Activated CD8-positive, alpha-beta memory T cell treated with anti-CD3 and anti-CD28 coated beads for 36 hours (primary cell): ENCODE data around the gene ATRX. TPM values are rescaled to one million over a fixed set of nuclear protein-coding genes. Genes with fewer than 3 reads are reported as not detected.
"Not testable (repeated sequence)": the region's sequence is repeated elsewhere in the genome, so short reads cannot be mapped to it uniquely, and the experiment has no call there.

Experiments
- CTCF ChIA-PET: fragments of 350-600 bp; sonication (Branson Sonifier 250); formaldehyde crosslinking; loops from one replicate; lab custom pipeline; 2021; ENCODE audit warnings: antibody characterized with exemption; lab: Charles Lee
- POLR2A ChIA-PET: fragments of 350-600 bp; sonication (Branson Sonifier 250); formaldehyde crosslinking; loops from one replicate; lab custom pipeline; 2021; ENCODE audit warnings: antibody characterized with exemption; lab: Charles Lee
- total RNA-seq, 2 experiments: library from RNA; stranded (reverse); gene quantifications; one replicate each; pipeline ENCODE4 v1.2.3, GENCODE V29; 2021

ATRX gene
- total RNA-seq, 2 experiments from 2014 or later: 52.3 to 60.8 TPM

DNA sequence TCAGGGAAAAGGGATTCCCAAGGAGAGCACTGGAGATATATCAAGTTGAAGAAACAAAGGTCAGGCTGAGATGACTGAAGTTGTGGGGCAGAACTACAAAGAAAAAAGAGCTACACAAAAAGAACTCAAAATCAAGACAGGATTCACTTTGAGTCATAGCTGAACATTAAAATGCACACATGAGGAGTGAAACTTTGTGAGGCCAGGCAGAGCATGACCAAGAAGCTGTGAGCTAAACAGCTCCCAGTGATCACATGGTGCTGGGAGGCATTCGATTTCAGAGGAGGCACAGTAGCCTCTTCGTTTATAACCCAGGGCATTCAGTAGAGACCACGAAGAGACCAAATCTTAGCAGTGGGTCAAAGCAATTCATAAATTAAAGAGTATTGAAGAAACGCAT is 145.3 kb downstream of the ATRX start:
- ChIA-PET POLR2A (no interaction called here), CTCF (interaction anchor here (0.6 kb wide), 1 partner anchor 60 kb away, joined by 4 read pairs; no protein-coding TSS in a partner anchor)

DNA sequence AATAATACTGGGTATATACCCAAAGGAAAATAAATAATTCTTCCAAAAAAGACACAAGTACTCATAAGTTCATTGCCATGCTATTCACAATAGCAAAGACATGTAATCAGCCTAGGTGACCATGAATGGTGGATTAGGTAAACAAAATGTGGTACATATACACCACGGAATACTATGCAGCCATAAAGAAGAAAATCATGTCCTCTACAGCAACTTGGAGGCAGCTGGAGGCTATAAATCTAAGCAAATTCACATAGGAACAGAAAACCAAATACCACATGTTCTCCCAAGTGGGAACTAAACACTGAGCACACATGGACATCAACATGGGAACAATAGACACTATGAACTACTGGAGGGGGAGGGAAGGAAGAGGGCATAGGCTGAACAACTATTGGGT is 146.2 kb downstream of the ATRX start:
- CTCF ChIA-PET: no interaction called here

DNA sequence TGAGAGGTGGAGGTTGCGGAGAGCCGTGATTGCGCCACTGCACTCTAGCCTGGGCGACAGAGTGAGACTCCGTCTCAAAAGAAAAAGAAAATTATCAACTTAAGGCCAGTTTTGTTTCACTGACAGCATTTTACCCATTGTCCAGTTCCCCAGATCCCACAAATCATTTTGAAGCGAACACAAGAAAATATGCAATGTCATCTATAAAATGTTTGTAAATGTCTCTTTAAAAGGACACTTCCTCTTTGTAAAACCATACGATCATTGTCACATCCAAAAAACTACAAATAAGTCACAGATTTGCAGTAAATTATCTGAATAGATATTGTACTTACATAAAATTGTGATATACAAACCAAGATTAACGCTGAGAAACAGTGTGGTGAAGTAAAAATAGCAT is 147.6 kb downstream of the ATRX start:
- ChIA-PET POLR2A (no interaction called here), CTCF (no interaction called here)

More for the DNA sequence above, 146.2 kb downstream of the ATRX start:
- POLR2A ChIA-PET: no interaction called here

DNA sequence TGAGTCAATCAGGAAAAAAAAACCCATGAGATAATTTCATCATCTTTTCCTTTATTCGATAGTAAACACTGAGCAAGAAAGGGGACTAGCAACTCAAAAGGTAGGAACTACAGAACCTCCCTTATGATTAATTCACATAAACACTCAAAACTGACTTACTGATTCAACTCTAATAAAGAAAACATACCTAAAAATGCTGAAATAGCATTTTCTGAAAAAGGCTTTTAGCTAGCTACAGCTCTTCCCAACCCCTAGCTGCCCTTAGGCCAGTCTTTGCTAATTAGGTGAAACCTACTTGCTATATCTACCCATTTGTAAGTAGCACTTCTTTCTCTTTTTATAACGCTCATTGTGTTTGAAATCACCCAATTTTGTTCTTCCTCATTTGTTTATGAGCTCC is 150.6 kb downstream of the ATRX start:
- ChIA-PET CTCF (no interaction called here), POLR2A (no interaction called here)

DNA sequence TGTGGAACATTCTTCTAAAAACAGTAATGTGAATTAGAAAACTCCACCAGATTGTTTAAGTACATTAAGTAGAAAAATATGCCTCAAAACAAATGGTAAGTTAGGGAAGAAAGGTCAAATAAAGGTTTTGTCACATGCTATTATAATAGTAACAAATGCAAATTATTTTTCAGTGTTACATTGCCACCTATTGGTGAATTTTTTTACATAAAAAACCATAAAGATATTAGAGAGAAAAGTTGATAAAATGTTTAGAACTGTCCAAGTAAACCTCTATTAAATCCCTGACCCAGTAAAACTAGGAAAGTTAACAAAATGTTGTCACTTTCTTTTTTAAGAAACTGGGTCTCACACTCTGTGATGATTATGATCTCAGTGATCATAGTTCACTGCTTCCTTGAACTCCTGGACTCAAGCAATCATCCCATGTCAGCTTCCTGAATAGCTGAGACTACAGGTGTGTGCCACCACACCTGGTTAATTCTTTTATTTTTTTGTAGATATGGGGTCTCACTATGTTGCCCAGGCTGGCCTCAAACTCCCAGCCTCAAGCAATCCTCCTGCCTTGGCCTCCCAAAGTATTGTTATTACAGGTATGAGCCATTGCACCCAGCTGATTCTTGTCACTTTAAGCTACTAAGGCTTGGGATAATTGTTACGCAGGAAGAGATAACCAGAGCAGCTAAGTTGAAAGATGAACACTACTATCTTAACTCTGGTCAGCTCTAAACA is 157.6 kb downstream of the ATRX start:
- ChIA-PET POLR2A (no interaction called here), CTCF (no interaction called here)

DNA sequence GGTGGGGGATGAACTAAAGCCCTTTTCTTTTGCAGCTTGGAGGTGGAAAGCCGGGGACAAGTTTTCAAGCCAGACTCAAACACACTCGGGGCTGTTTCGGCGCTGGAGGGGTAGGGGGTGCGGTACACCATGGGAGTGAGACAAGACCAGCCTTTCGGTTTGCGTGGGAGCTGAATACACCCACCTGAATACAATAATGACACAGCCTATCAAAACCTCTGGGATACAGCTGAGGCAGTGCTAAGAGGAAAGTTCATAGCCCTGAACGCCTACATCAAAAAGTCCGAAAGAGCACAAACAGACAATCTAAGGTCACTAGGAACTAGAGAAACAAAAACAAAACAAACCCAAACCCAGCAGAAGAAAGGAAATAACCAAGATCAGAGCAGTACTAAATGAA is 163.3 kb downstream of the ATRX start:
- ChIA-PET POLR2A (interaction anchor here (0.6 kb wide), 1 partner anchor 413 kb away, joined by 3 read pairs; no protein-coding TSS in a partner anchor), CTCF (no interaction called here)

DNA sequence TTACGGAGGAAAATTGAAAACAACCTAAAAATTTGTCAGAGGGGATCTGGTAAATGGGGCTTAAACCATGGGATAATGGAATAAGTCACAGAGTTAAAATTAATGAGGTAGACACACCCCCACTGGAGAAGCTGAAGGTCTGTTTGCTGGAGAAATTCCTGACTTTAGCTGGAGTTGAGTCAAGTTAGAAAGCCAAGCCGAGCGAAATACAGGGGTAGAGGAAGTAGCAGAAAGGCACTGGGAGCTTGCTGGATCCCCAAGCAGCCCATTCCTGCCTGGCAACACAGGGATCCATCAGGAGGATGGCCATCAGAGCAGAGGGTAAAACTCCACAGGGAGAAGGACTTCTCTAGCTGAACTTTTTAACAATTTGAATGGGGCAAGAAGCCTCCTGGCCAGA is 163.8 kb downstream of the ATRX start:
- POLR2A ChIA-PET: interaction anchor here (0.6 kb wide), 1 partner anchor 414 kb away, joined by 3 read pairs; no protein-coding TSS in a partner anchor
- CTCF ChIA-PET: interaction anchor here (0.5 kb wide), 1 partner anchor 57 kb away, joined by 4 read pairs; no protein-coding TSS in a partner anchor

DNA sequence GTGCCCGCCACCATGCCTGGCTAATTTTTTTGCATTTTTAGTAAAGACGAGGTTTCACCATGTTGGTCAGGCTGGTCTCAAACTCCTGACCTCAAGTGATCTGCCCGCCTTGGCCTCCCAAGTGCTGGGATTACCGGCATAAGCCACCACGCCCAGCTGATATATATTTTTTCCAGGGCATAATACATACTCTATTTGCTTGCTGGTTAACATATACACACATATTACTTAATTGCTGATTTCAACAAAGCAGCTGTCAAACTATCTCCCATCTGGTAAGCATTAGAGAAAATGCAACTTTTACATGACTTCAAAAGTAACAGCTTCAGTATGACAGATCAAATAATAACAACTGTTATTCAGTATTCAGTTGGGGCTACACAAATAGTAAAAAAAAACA is 164.6 kb downstream of the ATRX start:
- POLR2A ChIA-PET: not testable (repeated sequence)
- CTCF ChIA-PET: interaction anchor here (0.5 kb wide), 1 partner anchor 56 kb away, joined by 4 read pairs; no protein-coding TSS in a partner anchor

DNA sequence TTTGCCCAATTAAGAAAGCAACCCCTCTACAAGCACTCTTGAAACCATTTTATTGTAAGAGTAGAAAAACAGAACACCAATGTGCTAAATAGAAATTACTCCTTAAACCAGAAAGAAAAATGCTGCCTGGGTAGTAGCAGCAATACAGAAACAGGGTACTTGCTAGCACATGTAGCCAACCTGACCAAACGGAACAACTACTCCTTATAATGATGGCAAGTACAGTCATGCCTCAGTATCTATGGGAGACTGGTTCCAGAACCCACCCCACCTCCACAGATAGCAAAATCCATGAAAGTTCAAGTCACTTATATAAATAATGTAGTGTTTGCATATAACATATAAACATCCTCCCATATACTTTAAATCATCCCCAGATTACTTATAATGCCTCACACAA is 168.8 kb downstream of the ATRX start:
- ChIA-PET CTCF (no interaction called here), POLR2A (no interaction called here)

DNA sequence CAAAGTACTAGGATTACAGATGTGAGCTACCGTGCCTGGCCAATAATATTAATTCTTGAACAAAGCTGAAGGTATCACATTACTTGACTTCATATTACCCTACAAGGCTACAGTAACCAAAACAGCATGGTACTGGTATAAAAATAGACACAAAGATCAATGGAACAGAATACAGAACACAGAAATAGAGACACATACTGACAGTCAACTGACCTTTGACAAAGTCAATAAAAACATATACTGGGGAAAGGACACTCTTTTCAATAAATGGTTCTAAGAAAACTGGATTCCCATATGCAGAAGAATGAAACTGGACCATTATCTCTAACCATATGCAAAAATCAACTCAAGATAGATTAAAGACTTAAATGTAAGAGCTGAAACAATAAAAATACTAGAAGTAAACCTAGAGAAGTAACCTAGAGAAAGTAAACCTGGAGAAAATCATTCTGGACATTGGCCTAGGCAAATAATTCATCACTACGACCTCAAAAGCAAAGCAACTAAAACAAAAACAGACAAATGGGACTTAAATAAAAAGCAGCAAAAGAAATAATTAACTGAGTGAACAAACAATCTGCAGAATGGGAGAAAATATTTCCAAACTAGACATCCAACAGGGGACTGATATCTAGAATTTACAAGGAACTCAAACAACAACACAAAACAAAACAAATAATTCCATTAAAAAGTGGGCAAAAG is 182.2 kb downstream of the ATRX start:
- ChIA-PET CTCF (no interaction called here), POLR2A (no interaction called here)

DNA sequence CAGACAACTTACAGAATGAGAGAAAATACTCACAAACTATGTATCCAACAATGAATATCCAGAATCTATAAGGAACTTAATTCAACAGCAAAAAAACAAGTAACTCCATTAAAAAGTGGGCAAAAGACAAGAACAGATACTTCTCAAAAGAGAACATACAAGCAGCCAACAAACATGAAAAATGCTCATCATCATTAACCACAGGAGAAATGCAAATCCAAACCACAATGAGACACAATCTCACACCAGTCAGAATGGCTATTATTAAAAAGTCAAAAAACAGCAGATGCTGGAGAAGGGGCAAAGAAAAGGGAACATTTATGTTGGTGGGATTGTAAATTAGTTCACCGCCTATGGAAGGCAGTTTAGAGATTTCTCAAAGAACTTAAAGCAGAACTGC is 188.5 kb downstream of the ATRX start:
- POLR2A ChIA-PET: no interaction called here
- CTCF ChIA-PET: no interaction called here

DNA sequence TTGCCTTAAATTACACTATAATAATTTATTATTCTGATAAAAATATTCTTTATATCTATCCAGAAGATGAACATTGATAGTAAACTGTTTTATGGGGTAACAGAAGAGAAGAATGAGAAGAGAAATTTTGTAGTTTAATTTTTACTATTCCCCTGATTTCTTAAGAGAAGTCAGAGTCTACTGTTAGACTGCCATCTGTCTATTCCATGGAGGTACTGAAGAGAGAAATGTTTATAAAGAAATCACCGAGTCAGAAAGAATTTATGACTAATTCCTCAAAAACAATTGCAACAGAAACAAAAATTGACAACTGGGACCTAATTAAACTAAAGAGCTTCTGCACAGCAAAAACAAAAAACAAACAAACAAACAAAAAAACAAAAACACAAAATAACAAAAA is 188.9 kb downstream of the ATRX start:
- POLR2A ChIA-PET: no interaction called here

DNA sequence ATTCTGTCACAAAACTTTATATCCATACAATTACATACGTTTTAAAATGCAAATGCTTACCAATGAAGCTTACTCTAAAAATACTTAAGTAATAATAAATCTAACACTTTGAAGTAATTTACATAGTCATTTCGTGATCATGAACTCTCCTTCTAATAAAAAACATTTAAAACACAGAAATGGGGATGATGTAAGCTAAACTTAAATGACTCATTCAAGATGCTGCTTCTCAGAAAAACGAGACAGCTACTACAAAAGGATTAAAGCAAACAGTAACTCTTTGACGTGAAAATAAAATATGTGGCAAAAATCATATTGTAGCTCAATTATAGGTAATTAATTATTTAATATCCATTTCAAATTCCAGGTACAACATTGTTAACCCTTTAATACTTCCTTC is 190.2 kb downstream of the ATRX start:
- ChIA-PET POLR2A (no interaction called here), CTCF (no interaction called here)

More for the DNA sequence above, 188.9 kb downstream of the ATRX start:
- CTCF ChIA-PET: no interaction called here

DNA sequence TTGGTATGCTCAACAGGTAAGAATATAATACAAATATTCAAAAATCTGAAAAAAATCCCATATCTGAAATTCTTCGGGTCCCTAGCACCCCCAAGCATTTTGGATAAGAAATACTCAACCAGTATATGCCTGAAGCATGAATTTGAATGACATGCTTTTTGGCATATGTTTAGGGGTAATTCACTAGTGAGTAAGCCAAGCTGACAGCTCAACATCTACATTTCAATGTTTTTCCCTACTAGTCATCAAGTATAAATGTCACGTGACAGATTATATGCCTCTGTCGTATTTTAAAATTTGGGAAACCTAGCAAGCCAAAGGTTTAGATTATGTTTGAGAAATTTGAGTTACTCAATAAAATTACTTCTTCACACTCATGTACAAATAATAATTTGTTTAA is 213.7 kb downstream of the ATRX start:
- CTCF ChIA-PET: no interaction called here
- POLR2A ChIA-PET: no interaction called here

DNA sequence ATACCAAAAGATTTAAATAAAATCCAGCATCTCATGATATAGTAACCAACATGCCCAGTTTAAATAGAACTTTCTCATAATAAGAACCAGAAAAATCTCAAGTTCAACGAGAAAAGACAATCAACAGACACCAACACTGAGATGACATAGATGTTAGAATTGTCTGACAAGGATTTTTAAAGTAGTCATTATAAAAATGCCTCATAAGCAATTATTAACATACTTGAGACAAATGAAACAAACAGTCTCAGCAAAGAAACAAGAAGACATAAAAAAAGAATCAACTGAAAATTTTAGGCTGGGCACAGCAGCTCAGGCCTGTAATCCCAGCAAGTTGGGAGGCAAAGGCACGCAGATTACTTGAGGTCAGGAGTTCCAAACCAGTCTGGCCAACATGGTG is 220.7 kb downstream of the ATRX start:
- POLR2A ChIA-PET: no interaction called here
- CTCF ChIA-PET: interaction anchor here (0.8 kb wide), 1 partner anchor 57 kb away, joined by 4 read pairs; no protein-coding TSS in a partner anchor

DNA sequence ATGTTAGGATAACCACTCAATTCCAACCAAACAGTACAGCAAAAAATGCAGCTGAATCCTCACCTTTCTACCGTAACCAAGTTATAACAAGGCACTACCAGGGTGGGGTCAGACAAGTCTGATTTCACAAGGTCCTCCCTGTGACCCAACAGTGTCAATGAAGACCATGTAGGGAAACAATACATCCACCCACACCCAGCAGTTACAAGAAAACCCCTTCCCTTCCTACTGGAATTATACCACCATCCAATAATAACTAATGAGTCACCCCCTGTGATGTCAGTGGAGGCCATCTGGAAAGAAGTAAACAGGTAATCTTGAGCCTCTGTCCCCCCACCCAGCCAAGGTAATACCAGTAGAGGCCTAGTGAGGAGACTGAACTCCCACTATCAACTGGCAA is 221.2 kb downstream of the ATRX start:
- ChIA-PET CTCF (interaction anchor here (0.8 kb wide), 1 partner anchor 57 kb away, joined by 4 read pairs; no protein-coding TSS in a partner anchor), POLR2A (no interaction called here)

DNA sequence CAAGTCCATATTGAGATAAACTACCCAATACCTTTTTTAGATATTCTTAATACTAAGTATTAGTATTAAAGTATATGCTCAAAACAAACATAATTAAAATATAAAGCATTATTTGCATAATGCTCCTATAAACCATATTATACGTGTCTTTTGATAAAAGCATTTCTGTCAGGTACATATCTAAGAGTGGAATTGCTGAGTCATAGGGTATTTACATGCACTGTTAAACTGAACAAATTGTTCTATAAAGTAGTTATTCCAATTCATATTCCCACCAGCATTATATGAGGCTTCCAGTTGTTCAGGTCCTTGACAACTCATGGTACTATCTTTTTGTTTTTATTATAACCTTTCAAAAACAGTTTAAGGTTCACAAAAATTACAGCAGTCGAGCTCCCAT is 224.6 kb downstream of the ATRX start:
- ChIA-PET POLR2A (no interaction called here), CTCF (no interaction called here)

DNA sequence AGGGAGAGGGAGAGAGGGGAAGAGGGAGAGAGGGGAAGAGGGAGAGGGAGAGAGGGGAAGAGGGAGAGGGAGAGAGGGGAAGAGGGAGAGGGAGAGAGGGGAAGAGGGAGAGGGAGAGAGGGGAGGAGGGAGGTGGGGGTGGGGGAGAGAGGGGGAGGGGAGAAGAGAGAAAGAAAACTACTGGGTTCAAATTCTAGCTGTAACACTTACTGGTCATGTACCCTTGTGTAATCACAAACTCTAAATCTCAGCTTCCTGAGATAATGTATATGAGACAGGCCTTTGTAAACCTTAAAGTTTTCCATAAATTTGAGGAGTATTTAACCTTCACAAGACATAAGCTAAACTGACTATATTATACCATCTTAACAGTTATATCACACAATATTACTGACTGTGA is 229.7 kb downstream of the ATRX start:
- CTCF ChIA-PET: no interaction called here
- POLR2A ChIA-PET: no interaction called here

DNA sequence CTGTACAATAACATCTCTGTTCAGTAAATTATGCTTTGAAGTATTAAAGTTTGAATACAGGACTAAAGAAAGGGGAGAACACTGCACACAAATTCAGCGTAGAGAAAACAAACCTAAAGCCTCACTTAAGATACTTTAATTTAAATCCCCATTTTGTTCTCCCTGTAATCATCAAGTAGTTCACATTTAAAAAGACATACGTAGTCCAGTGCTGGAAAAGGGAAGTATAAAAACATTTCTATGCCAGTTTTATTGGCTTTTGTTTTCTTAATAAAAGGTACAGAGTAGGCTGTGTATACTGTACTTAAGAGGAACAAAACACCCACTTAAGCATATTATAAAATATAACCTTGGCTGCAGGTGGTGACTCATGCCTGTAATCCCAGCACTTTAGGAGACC is 237.3 kb downstream of the ATRX start:
- CTCF ChIA-PET: no interaction called here
- POLR2A ChIA-PET: no interaction called here

DNA sequence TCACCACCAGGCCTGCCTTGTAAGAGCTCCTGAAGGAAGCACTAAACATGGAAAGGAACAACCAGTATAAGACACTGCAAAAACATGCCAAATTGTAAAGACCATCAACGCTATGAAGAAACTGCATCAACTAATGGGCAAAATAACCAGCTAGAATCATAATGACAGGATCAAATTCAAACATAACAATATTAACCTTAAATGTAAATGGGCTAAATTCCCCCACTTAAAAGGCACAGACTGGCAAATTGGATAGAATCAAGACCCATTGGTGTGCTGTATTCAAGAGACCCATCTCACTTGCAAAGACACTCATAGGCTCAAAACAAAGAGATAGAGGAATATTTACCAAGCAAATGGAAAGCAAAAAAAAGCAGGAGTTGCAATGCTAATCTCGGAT is 246.2 kb downstream of the ATRX start:
- CTCF ChIA-PET, POLR2A ChIA-PET: not testable (repeated sequence)

DNA sequence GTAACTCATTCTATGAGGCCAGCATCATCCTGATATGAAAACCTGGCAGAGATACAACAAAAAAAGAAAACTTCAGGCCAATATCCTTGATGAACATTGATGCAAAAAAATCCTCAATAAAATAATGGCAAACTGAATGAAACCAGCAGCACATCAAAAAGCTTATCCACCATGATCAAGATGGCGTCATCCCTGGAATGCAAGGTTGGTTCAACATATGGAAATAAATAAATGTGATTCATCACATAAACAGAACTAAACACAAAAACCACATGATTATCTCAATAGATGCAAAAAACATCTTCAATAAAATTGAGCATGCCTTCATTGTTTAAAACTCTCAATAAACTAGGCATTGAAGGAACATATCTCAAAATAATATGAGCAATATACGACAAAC is 254.8 kb downstream of the ATRX start:
- CTCF ChIA-PET, POLR2A ChIA-PET: not testable (repeated sequence)
